Measurements from ENCODE around the gene GARS1.
A peak's percentile ranks its signal among the peaks of the same experiment; 100 is the strongest.

GARS1 gene

DNA sequence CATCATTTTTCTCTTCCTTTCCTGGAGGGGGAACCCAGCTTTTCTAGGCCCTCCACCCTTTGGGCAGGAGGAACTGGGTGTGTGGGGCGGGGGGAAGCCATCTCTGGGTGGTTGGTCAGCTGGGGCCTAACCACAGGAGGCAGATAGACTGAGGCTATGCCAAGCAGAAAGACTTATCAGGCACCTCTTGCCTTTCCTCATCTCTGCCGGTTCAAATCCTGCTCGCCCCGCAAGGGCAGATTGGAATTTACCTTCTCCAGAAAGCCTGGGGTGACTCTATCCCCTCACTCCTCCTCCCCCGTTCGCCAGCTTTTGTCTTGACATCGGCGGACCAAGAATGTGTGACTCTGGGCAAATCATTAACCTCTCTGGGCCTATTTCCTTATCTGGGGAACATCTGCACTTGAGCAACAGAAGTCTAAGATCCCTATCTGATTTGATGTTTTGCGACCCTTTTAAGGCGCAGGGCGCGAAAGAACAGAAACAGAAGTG, 584 bp upstream of the GARS1 start:
- H3K4me1 ChIP-seq (ENCODE audit: control insufficient read depth, insufficient read depth, low read depth, low read length): peaks cover 4% of the 10 kb centered on the region
- no peak for DNase-seq
- peaks cover 5% of the 10 kb centered on the region for H3K79me1 ChIP-seq (replicated peaks; ENCODE audit: low read length, poor library complexity, severe bottlenecking)
- peak overlapping the region; percentile 95 for H4K8ac ChIP-seq (ENCODE audit: low read length)
- H3K14ac ChIP-seq (ENCODE audit: low read length in 2 of 2): peak overlapping the region in 1 of 2 experiments; percentile 82
- peak overlapping the region; percentile 96 for H3K27ac ChIP-seq (ENCODE audit: low read length, poor library complexity, severe bottlenecking)
- H3K9me3 ChIP-seq (ENCODE audit: control insufficient read depth, low read length): no peaks in the 10 kb centered on the region
- H2BK12ac ChIP-seq (ENCODE audit: low read length in 2 of 2): no peak overlapping the region
- H2BK5ac ChIP-seq (ENCODE audit: low read depth, low read length, poor library complexity, severe bottlenecking): no peak overlapping the region
- H3K36me3 ChIP-seq (ENCODE audit: control insufficient read depth in 1 of 2, insufficient read depth in 2 of 2, low read depth in 1 of 2, low read length in 2 of 2): peaks cover 0 to 10% of the 10 kb centered on the region in 2 experiments
- peak overlapping the region; percentile 87 to 98 for H3K4me3 ChIP-seq (ENCODE audit: insufficient read depth in 1 of 2, low read depth in 1 of 2, low read length in 2 of 2)
- H3K27me3 ChIP-seq (ENCODE audit: control insufficient read depth in 1 of 2, insufficient read depth in 1 of 2, low read length in 2 of 2): no peaks in the 10 kb centered on the region
- WGBS: under 1% methylated on average over 11 of the region's 12 CpGs
- peak overlapping the region; percentile 91 for H3K4me2 ChIP-seq (ENCODE audit: low read length, poor library complexity, severe bottlenecking)
- H3K18ac ChIP-seq (ENCODE audit: low read depth in 1 of 2, low read length in 2 of 2): peak overlapping the region; percentile 17 to 94
- H2BK120ac ChIP-seq (ENCODE audit: low read depth, low read length): peak overlapping the region; percentile 52
- H3K23ac ChIP-seq (ENCODE audit: low read length in 2 of 2): peak overlapping the region in 1 of 2 experiments; percentile 23
- H2AK5ac ChIP-seq (ENCODE audit: low read length, severe bottlenecking): peak overlapping the region; percentile 92
- peak overlapping the region; percentile 99 for H3K9ac ChIP-seq (ENCODE audit: low read length)
- H4K91ac ChIP-seq (ENCODE audit: low read length): peak overlapping the region; percentile 52
- H2AFZ ChIP-seq (ENCODE audit: low read depth, low read length): peak overlapping the region; percentile 30
- H3K4ac ChIP-seq (ENCODE audit: low read depth in 1 of 2, low read length in 2 of 2): peak overlapping the region; percentile 7 to 45
- no peak overlapping the region for H2BK15ac ChIP-seq (ENCODE audit: low read depth, poor library complexity, severe bottlenecking)

DNA sequence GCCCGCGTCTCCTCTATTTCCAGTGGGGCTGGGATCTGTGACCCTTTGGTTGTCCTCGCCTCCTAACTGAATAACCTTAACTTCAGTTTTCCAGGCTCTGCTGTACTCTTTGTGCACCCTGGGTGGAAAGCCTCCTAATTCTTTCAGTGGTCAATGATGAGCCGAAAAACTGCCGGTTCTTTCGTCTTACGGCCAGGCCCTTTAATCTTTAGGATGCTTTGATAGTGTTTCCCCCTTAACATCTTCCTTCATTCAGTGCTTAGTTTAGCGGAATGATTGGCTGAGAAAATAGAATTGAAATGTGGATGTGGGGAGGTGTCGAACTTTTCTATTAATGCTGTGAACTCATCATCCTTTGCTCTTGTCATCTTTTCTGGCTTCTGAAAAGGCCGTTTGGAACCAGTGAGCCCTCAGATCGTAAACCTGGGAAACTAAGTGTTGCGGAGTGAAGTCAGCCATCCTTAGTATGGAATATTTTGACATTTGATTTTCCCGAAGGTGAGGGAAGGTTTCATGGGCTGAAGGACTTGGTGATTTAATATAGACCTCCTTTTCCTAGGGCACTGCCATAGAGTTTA, 847 bp downstream of the GARS1 start:
- H3K79me1 ChIP-seq (replicated peaks; ENCODE audit: low read length, poor library complexity, severe bottlenecking): peaks cover 5% of the 10 kb centered on the region
- H3K4me1 ChIP-seq (ENCODE audit: control insufficient read depth, insufficient read depth, low read depth, low read length): peaks cover 4% of the 10 kb centered on the region
- peak overlapping the region; percentile 92 for H4K91ac ChIP-seq (ENCODE audit: low read length)
- peaks cover 0 to 23% of the 10 kb centered on the region in 2 experiments for H3K36me3 ChIP-seq (ENCODE audit: control insufficient read depth in 1 of 2, insufficient read depth in 2 of 2, low read depth in 1 of 2, low read length in 2 of 2)
- H3K4me3 ChIP-seq (ENCODE audit: insufficient read depth in 1 of 2, low read depth in 1 of 2, low read length in 2 of 2): peak overlapping the region; percentile 87 to 98
- peak overlapping the region in 1 of 2 experiments; percentile 92 for H3K18ac ChIP-seq (ENCODE audit: low read depth in 1 of 2, low read length in 2 of 2)
- peak overlapping the region; percentile 62 for H2AK5ac ChIP-seq (ENCODE audit: low read length, severe bottlenecking)
- no peak overlapping the region for H2BK12ac ChIP-seq (ENCODE audit: low read length in 2 of 2)
- H3K4me2 ChIP-seq (ENCODE audit: low read length, poor library complexity, severe bottlenecking): peak overlapping the region; percentile 48
- peak overlapping the region; percentile 61 to 90 for H3K4ac ChIP-seq (ENCODE audit: low read depth in 1 of 2, low read length in 2 of 2)
- no peak overlapping the region for H2BK120ac ChIP-seq (ENCODE audit: low read depth, low read length)
- WGBS: 1% methylated on average over 13 of the region's 13 CpGs
- H3K27ac ChIP-seq (ENCODE audit: low read length, poor library complexity, severe bottlenecking): peak overlapping the region; percentile 81
- no peaks in the 10 kb centered on the region for H3K9me3 ChIP-seq (ENCODE audit: control insufficient read depth, low read length)
- no peak for DNase-seq
- peak overlapping the region; percentile 99 for H3K9ac ChIP-seq (ENCODE audit: low read length)
- H2BK5ac ChIP-seq (ENCODE audit: low read depth, low read length, poor library complexity, severe bottlenecking): no peak overlapping the region
- no peaks in the 10 kb centered on the region for H3K27me3 ChIP-seq (ENCODE audit: control insufficient read depth in 1 of 2, insufficient read depth in 1 of 2, low read length in 2 of 2)
- H4K8ac ChIP-seq (ENCODE audit: low read length): peak overlapping the region; percentile 81
- peak overlapping the region in 1 of 2 experiments; percentile 74 for H3K14ac ChIP-seq (ENCODE audit: low read length in 2 of 2)
- H2BK15ac ChIP-seq (ENCODE audit: low read depth, poor library complexity, severe bottlenecking): no peak overlapping the region
- no peak overlapping the region for H2AFZ ChIP-seq (ENCODE audit: low read depth, low read length)
- H3K23ac ChIP-seq (ENCODE audit: low read length in 2 of 2): peak overlapping the region in 1 of 2 experiments; percentile 51

GRCh38 chr7:30596014-30596641, 1.4 kb downstream of the GARS1 start:
- Histone ChIP-seq H2BK5ac (ENCODE audit: low read depth, low read length, poor library complexity, severe bottlenecking) (no peak overlapping the region), H3K79me1 (replicated peaks; ENCODE audit: low read length, poor library complexity, severe bottlenecking) (peaks cover 6% of the 10 kb centered on the region), H3K23ac (ENCODE audit: low read length in 2 of 2) (no peak overlapping the region), H3K14ac (ENCODE audit: low read length in 2 of 2) (no peak overlapping the region), H3K4ac (ENCODE audit: low read depth in 1 of 2, low read length in 2 of 2) (no peak overlapping the region), H4K91ac (ENCODE audit: low read length) (no peak overlapping the region), H3K36me3 (ENCODE audit: control insufficient read depth in 1 of 2, insufficient read depth in 2 of 2, low read depth in 1 of 2, low read length in 2 of 2) (peaks cover 0 to 29% of the 10 kb centered on the region in 2 experiments), H3K27me3 (ENCODE audit: control insufficient read depth in 1 of 2, insufficient read depth in 1 of 2, low read length in 2 of 2) (no peaks in the 10 kb centered on the region), H2BK120ac (ENCODE audit: low read depth, low read length) (no peak overlapping the region), H2BK12ac (ENCODE audit: low read length in 2 of 2) (no peak overlapping the region), H2AFZ (ENCODE audit: low read depth, low read length) (no peak overlapping the region), H3K4me1 (ENCODE audit: control insufficient read depth, insufficient read depth, low read depth, low read length) (peaks cover 4% of the 10 kb centered on the region), H3K9me3 (ENCODE audit: control insufficient read depth, low read length) (no peaks in the 10 kb centered on the region), H3K4me3 (ENCODE audit: insufficient read depth in 1 of 2, low read depth in 1 of 2, low read length in 2 of 2) (peak overlapping the region; percentile 20 to 98), H3K27ac (ENCODE audit: low read length, poor library complexity, severe bottlenecking) (peak overlapping the region; percentile 81), H3K4me2 (ENCODE audit: low read length, poor library complexity, severe bottlenecking) (peak overlapping the region; percentile 48), H3K18ac (ENCODE audit: low read depth in 1 of 2, low read length in 2 of 2) (peak overlapping the region; percentile 51 to 54), H3K9ac (ENCODE audit: low read length) (peak overlapping the region; percentile 99), H2AK5ac (ENCODE audit: low read length, severe bottlenecking) (no peak overlapping the region), H2BK15ac (ENCODE audit: low read depth, poor library complexity, severe bottlenecking) (no peak overlapping the region), H4K8ac (ENCODE audit: low read length) (no peak overlapping the region)
- WGBS: 1% methylated on average over 11 of the region's 14 CpGs
- DNase-seq: peak; percentile 54

DNA sequence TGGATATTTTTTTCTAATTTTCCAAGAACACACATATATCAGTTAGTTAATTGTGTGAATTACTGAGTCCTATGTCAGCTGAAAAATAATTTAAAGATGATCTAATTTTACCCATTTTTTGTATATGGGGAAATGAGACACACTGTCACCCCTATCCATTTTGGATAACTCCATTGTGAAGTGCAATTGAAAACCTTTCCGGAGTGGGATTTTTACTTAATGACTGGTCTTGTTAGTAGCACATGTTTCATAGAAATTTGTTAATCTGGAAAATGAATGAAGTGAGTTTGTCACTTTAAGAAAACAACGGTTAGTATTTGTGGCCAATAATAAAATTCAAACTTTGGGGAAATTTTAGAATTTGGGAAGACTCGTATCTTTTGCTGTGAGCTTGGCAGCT, 2.0 kb downstream of the GARS1 start:
- Histone ChIP-seq H3K23ac (ENCODE audit: low read length in 2 of 2) (no peak overlapping the region), H3K14ac (ENCODE audit: low read length in 2 of 2) (no peak overlapping the region), H2BK15ac (ENCODE audit: low read depth, poor library complexity, severe bottlenecking) (no peak overlapping the region), H2AFZ (ENCODE audit: low read depth, low read length) (no peak overlapping the region), H2BK5ac (ENCODE audit: low read depth, low read length, poor library complexity, severe bottlenecking) (no peak overlapping the region), H3K9ac (ENCODE audit: low read length) (peak overlapping the region; percentile 99), H2BK12ac (ENCODE audit: low read length in 2 of 2) (no peak overlapping the region), H2BK120ac (ENCODE audit: low read depth, low read length) (no peak overlapping the region), H3K9me3 (ENCODE audit: control insufficient read depth, low read length) (no peaks in the 10 kb centered on the region), H3K79me1 (replicated peaks; ENCODE audit: low read length, poor library complexity, severe bottlenecking) (peaks cover 6% of the 10 kb centered on the region), H3K18ac (ENCODE audit: low read depth in 1 of 2, low read length in 2 of 2) (no peak overlapping the region), H4K8ac (ENCODE audit: low read length) (no peak overlapping the region), H3K4ac (ENCODE audit: low read depth in 1 of 2, low read length in 2 of 2) (no peak overlapping the region), H3K4me2 (ENCODE audit: low read length, poor library complexity, severe bottlenecking) (peak overlapping the region; percentile 48), H4K91ac (ENCODE audit: low read length) (no peak overlapping the region), H3K4me3 (ENCODE audit: insufficient read depth in 1 of 2, low read depth in 1 of 2, low read length in 2 of 2) (peak overlapping the region in 1 of 2 experiments; percentile 98), H3K27ac (ENCODE audit: low read length, poor library complexity, severe bottlenecking) (no peak overlapping the region), H2AK5ac (ENCODE audit: low read length, severe bottlenecking) (no peak overlapping the region), H3K4me1 (ENCODE audit: control insufficient read depth, insufficient read depth, low read depth, low read length) (peaks cover 4% of the 10 kb centered on the region), H3K27me3 (ENCODE audit: control insufficient read depth in 1 of 2, insufficient read depth in 1 of 2, low read length in 2 of 2) (no peaks in the 10 kb centered on the region), H3K36me3 (ENCODE audit: control insufficient read depth in 1 of 2, insufficient read depth in 2 of 2, low read depth in 1 of 2, low read length in 2 of 2) (peaks cover 1 to 35% of the 10 kb centered on the region in 2 experiments)
- 66% methylated on average over 3 of the region's 3 CpGs for WGBS
- DNase-seq: peak; percentile 17
